Activated T-helper 2 cell treated with anti-CD3 and anti-CD28 coated beads, Interferon-gamma antibody, Interleukin-2, Interleukin-4, amounts not matched to agents 10 μg/mL and 5 μg/mL and 100 μg/mL, durations not matched to agents 14 hours and 24 hours and 36 hours (primary cell): ENCODE results near the gene SPACA6. TPM values are rescaled to one million over a fixed set of nuclear protein-coding genes. Genes with fewer than 3 reads are reported as not detected.

Experiments used
- DNase-seq: peaks from one replicate; pipeline ENCODE4 v3.0.0; 2021; ENCODE audit warnings: low spot score
- H3K27ac Mint-ChIP-seq: one replicate; pipeline ENCODE4 v1.8.0; 2021; ENCODE audit warnings: mixed read lengths
- H3K27me3 Mint-ChIP-seq: one replicate; pipeline ENCODE4 v1.8.0; 2021; ENCODE audit warnings: low read depth, mixed read lengths
- H3K36me3 Mint-ChIP-seq: one replicate; pipeline ENCODE4 v1.8.0; 2021; ENCODE audit warnings: low read depth, mixed read lengths
- H3K4me1 Mint-ChIP-seq: one replicate; pipeline ENCODE4 v1.8.0; 2021; ENCODE audit warnings: low read depth, mixed read lengths
- H3K4me3 Mint-ChIP-seq: one replicate; pipeline ENCODE4 v1.8.0; 2021; ENCODE audit warnings: low read depth, mild to moderate bottlenecking, moderate library complexity, mixed read lengths
- H3K9me3 Mint-ChIP-seq: one replicate; pipeline ENCODE4 v1.8.0; 2021; ENCODE audit warnings: mixed read lengths
- intact Hi-C: fragments of 100-400 bp; cut with micrococcal nuclease; formaldehyde crosslinking; loops from one replicate; pipeline ENCODE4 v1.15.1; 2023
- total RNA-seq: library from RNA; stranded (reverse); gene quantifications from 2 replicates; pipeline ENCODE4 v1.2.3, GENCODE V29; 2022

SPACA6 gene
- total RNA-seq, 1 donor from 2014 or later = 6.7 TPM

DNA sequence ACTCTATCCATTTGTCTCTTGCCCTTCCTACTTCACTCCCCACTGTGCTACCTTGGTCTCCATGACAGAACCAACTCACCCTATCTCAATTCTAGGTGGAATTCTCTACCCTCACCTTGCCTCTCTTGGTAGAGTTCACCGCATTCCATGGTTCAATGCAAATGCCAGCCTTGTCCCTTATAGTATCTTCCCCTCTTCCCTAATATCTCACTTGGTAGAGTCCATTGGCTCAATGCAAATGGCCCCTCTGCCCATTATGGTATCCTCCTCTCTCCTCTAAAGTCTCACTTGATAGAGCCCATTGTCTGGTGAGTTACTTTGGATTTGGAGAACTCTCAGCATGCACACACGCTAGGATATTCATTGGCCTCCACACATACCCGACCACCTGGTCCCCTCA, 22.7 kb downstream of the SPACA6 start:
- intact Hi-C loops = no loop called here

DNA sequence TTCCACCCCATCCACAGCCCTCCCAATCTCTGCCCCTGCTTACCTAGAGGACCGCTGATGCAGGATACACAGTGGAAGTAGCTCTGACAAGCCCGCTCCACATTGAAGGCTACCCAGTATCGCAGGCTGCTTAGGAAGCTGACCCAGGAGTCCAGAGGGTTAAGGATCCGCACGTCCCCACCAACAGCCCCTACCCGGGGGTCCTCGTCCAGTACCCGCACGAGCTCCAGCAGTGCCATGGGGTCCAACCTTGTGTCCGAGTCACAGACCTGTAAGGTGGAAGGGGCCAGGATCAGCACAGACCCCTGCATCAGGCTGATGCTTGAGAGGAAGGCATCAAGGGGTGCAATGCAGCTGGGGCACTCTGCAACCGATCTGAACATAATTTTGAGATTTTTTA, 23.8 kb downstream of the SPACA6 start:
- no peak for DNase-seq
- Mint-ChIP-seq H3K9me3 (peaks cover 9% of the 10 kb centered on the region), H3K27me3 (peaks cover 12% of the 10 kb centered on the region), H3K4me3 (no peak overlapping the region), H3K36me3 (peaks cover 3% of the 10 kb centered on the region), H3K4me1 (no peaks in the 10 kb centered on the region), H3K27ac (no peak overlapping the region)
- intact Hi-C loops = no loop called here

More for the DNA sequence above, 22.7 kb downstream of the SPACA6 start:
- no peak overlapping the region for H3K27ac Mint-ChIP-seq
- no peak for DNase-seq
- no peaks in the 10 kb centered on the region for H3K4me1 Mint-ChIP-seq
- peaks cover 9% of the 10 kb centered on the region for H3K9me3 Mint-ChIP-seq
- H3K27me3 Mint-ChIP-seq = peaks cover 14% of the 10 kb centered on the region
- H3K36me3 Mint-ChIP-seq = peaks cover 3% of the 10 kb centered on the region
- H3K4me3 Mint-ChIP-seq = no peak overlapping the region

GRCh38 chr19:51719251-51719988, 26.3 kb downstream of the SPACA6 start:
- no peaks in the 10 kb centered on the region for H3K4me1 Mint-ChIP-seq
- H3K4me3 Mint-ChIP-seq = no peak overlapping the region
- H3K27ac Mint-ChIP-seq = no peak overlapping the region
- intact Hi-C loops = no loop called here
- DNase-seq = no peak
- peaks cover 9% of the 10 kb centered on the region for H3K9me3 Mint-ChIP-seq
- peaks cover 3% of the 10 kb centered on the region for H3K36me3 Mint-ChIP-seq
- H3K27me3 Mint-ChIP-seq = peaks cover 21% of the 10 kb centered on the region

DNA sequence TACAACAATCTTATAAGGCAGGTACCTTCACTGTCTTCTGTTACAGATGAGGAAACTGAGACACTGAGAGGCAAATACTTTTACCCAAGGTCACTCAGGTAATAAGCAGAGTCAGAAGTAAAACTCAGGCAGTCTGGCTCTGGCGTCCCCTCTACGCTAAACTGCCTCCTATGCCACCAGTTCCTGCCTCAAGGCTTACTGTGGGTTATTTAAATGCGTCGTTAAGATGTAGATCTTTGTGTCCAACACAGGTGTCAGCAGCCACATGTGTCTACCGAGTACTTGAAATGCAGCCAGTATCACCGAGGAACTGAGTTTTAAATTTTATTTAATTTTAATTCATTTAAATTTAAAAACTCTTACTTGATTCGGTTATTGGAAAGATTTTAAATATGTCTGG, 28.8 kb downstream of the SPACA6 start:
- H3K27me3 Mint-ChIP-seq = peaks cover 29% of the 10 kb centered on the region
- H3K9me3 Mint-ChIP-seq = peaks cover 4% of the 10 kb centered on the region
- no peak for DNase-seq
- intact Hi-C loops = no loop called here
- H3K27ac Mint-ChIP-seq = no peak overlapping the region
- no peak overlapping the region for H3K4me3 Mint-ChIP-seq
- H3K4me1 Mint-ChIP-seq = no peaks in the 10 kb centered on the region
- H3K36me3 Mint-ChIP-seq = peaks cover 3% of the 10 kb centered on the region

DNA sequence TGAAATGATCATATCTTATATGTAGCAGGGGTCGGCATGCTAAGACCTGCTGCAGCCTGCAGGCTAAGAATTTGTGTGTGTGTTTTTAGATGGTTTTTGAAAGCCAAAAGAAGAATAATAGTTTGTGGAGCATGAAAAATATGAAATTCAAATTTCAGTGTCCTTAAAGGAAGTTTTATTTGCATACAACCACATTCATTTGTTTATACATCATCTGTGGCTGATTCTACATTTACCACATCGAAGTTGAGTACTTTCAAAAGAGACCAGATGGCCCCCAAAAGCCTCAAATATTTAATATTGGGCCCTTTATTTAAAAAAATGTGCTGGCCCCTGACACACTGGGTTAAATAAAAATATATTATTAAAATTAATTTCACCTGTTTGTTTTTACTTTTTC, 29.4 kb downstream of the SPACA6 start:
- H3K9me3 Mint-ChIP-seq = peaks cover 4% of the 10 kb centered on the region
- H3K36me3 Mint-ChIP-seq = peaks cover 3% of the 10 kb centered on the region
- H3K27ac Mint-ChIP-seq = no peak overlapping the region
- H3K4me1 Mint-ChIP-seq = no peaks in the 10 kb centered on the region
- H3K4me3 Mint-ChIP-seq = no peak overlapping the region
- H3K27me3 Mint-ChIP-seq = peaks cover 29% of the 10 kb centered on the region
- DNase-seq = no peak
- intact Hi-C loops = no loop called here

DNA sequence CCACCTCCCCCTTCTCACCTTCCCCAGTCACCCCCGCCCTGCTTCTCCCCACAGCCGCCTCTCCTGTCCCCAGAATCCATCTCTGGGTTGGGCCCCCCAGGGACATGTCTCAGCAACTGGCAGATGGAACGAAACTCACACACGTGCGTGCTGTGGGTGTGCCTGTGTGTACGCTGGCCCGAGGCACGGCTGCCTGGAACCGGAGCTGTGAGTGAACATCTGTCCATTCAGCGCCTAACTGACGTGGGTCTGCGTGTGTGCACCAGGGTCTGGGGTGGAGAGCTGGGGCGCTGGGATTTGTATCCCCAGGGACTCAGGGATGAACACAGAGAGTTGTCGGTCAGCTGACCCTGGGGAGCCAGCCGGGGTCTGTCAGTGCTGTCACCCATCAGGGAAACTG, 31.4 kb downstream of the SPACA6 start:
- Mint-ChIP-seq H3K27ac (no peak overlapping the region), H3K4me1 (no peaks in the 10 kb centered on the region), H3K36me3 (no peaks in the 10 kb centered on the region), H3K4me3 (no peak overlapping the region), H3K9me3 (peaks cover 3% of the 10 kb centered on the region), H3K27me3 (peaks cover 21% of the 10 kb centered on the region)
- intact Hi-C loops = no loop called here
- DNase-seq = no peak

DNA sequence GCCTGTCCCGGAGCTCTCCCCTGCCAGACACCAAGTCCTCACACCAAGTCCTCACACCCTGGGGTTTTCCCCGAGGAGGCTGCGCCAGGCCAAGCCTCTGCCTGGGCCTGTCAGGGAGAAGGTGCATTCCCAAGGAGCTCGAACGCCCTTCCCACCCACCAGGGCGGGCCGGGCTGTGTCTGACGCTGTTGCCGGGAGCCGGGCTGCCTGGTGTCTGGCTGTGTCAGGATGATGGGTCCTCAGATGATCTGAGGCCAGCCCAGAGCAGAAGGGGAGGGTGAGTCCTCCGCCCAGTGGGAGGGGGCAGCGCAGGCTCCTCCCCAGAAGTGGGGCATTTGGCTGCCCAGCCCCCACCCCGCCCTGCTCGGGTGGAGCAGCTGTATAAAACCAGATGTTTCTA, 32.9 kb downstream of the SPACA6 start:
- H3K4me3 Mint-ChIP-seq = no peak overlapping the region
- no peak overlapping the region for H3K27ac Mint-ChIP-seq
- intact Hi-C loops = no loop called here
- H3K9me3 Mint-ChIP-seq = peaks cover 3% of the 10 kb centered on the region
- H3K36me3 Mint-ChIP-seq = no peaks in the 10 kb centered on the region
- DNase-seq = no peak
- H3K27me3 Mint-ChIP-seq = peaks cover 17% of the 10 kb centered on the region
- no peaks in the 10 kb centered on the region for H3K4me1 Mint-ChIP-seq

- intact Hi-C loops = no loop called here
- no peak overlapping the region for H3K4me3 Mint-ChIP-seq
- H3K36me3 Mint-ChIP-seq = no peaks in the 10 kb centered on the region
- H3K4me1 Mint-ChIP-seq = no peaks in the 10 kb centered on the region
- peaks cover 3% of the 10 kb centered on the region for H3K9me3 Mint-ChIP-seq
- no peak overlapping the region for H3K27ac Mint-ChIP-seq
- no peak for DNase-seq
- H3K27me3 Mint-ChIP-seq = peaks cover 17% of the 10 kb centered on the region
Measured at GRCh38 chr19:51727349-51727880, 34.3 kb downstream of the SPACA6 start.

- H3K4me1 Mint-ChIP-seq = no peaks in the 10 kb centered on the region
- H3K4me3 Mint-ChIP-seq = no peak overlapping the region
- intact Hi-C loops = no loop called here
- H3K27me3 Mint-ChIP-seq = peaks cover 8% of the 10 kb centered on the region
- H3K36me3 Mint-ChIP-seq = no peaks in the 10 kb centered on the region
- no peak overlapping the region for H3K27ac Mint-ChIP-seq
- H3K9me3 Mint-ChIP-seq = peaks cover 3% of the 10 kb centered on the region
- no peak for DNase-seq
Measured at GRCh38 chr19:51729781-51730180, 36.7 kb downstream of the SPACA6 start.

- intact Hi-C loops = no loop called here
- H3K27me3 Mint-ChIP-seq = peaks cover 3% of the 10 kb centered on the region
- DNase-seq = no peak
- H3K4me1 Mint-ChIP-seq = no peaks in the 10 kb centered on the region
- no peak overlapping the region for H3K4me3 Mint-ChIP-seq
- no peak overlapping the region for H3K27ac Mint-ChIP-seq
- peaks cover 1% of the 10 kb centered on the region for H3K9me3 Mint-ChIP-seq
- H3K36me3 Mint-ChIP-seq = no peaks in the 10 kb centered on the region
Measured at GRCh38 chr19:51733742-51734522, 40.8 kb downstream of the SPACA6 start.

GRCh38 chr19:51735759-51736449, 42.8 kb downstream of the SPACA6 start:
- intact Hi-C loops = no loop called here

GRCh38 chr19:51737389-51737788, 44.3 kb downstream of the SPACA6 start:
- Mint-ChIP-seq H3K9me3 (no peaks in the 10 kb centered on the region), H3K36me3 (no peaks in the 10 kb centered on the region), H3K27me3 (peaks cover 3% of the 10 kb centered on the region), H3K27ac (no peak overlapping the region), H3K4me1 (no peaks in the 10 kb centered on the region), H3K4me3 (no peak overlapping the region)
- DNase-seq = no peak
- intact Hi-C loops = no loop called here

More at GRCh38 chr19:51735759-51736449, 42.8 kb downstream of the SPACA6 start:
- no peak overlapping the region for H3K4me3 Mint-ChIP-seq
- H3K27me3 Mint-ChIP-seq = peaks cover 3% of the 10 kb centered on the region
- no peaks in the 10 kb centered on the region for H3K4me1 Mint-ChIP-seq
- DNase-seq = no peak
- H3K9me3 Mint-ChIP-seq = no peaks in the 10 kb centered on the region
- no peaks in the 10 kb centered on the region for H3K36me3 Mint-ChIP-seq
- no peak overlapping the region for H3K27ac Mint-ChIP-seq
